Activated CD8-positive, alpha-beta memory T cell treated with anti-CD3 and anti-CD28 coated beads, Interleukin-2, amount 50 U/mL, for 4 hours (primary cell): ENCODE data around the gene SLC12A3.
"Not testable (repeated sequence)": the region's sequence is repeated elsewhere in the genome, so short reads cannot be mapped to it uniquely, and the experiment has no call there.

ENCODE experiments used
- DNase-seq: peaks from one replicate; pipeline ENCODE4 v3.0.0-alpha.2; 2020

Gene SLC12A3

DNA sequence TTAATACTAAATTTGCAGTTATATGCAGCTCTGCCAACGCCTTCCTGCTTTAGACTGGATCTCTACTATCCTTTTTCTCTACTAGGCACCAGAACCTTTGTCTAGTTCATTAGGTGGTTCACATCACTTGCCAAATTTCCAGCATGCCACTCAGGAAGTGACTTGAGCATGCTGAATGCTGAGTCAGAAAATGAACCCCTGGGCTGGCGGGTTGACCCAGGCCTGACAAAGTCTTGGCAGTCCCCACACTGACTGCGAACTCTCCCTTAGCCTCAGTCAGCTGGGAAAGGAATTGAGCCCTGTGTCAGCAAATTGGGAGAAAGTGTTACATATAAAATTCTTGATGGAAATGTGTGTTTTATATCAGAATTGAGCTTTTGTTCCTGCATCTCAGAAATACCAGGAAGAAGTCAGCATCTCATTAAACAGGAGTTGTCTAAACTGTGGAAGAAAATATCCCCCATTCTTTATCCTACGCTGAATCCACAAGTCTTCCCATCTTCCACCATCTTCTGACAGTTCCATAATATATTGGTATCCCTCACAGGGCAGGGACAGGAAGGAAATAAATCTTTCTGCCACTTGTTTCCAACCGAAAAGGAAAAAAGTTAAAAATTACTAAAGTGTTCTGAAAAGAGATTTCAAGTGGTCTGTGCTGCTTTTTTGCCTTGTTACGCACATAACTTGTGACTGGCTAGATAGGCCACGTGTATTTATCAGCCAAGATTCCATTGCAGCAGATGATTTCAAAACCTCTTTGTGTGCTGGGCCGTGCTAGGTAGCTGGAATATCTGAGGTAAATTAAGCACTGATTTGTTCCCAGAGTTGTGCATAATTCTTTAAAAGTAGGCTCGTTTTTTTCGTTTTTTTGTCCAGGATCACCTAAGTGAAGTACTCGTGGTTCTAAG is 16.7 kb upstream of the SLC12A3 start:
- DNase-seq = no peak

- DNase-seq = no peak
Measured at GRCh38 chr16:56848955-56849689, 15.9 kb upstream of the SLC12A3 start.

DNA sequence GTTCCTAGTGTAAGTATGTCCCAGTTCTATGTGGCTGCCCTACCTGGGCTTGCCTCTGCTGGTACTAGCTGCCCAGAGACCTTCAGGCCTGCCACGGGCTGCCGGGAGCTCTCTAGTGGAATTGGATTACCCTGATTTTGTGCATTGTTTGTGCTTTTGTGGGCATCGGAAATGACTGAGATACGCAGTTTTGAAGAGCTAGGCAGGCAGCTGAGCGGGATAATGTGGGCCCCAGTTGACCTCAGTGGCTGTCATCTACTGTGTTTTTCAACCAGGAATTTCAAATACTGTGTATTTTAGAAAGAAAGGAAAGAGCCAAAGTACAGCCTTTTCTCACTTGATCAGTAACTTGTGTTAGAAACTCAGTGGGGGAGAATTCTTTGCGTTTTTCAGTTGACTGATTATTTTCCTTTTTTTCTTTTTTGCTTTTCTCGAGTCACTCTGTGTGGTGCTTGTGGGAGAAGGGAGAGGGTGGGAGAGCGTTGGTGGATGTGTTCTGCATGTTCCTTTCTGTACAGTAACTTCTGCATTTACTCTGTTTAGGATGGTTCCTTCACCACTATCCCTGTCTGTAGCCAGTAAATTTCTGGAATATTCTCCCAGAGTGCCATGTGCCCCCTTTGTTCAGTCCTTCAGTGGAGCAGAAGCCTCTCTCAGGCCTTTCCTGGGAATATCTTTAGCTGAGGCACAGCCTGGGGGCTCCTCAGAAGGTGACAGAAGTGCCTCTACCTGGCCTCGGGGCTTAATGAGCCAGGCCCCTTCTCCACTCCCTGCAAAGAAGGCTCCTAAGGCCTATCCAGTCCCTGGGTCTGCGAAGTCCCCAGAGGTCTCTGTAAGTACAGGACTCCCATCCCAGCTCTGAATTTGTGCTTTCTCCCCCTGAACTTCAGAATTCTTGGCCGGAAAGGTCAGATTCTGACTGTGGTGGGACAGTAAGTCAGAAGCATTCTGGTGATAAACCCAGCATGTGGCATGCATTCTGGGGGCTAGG is 15.0 kb upstream of the SLC12A3 start:
- DNase-seq = no peak

DNA sequence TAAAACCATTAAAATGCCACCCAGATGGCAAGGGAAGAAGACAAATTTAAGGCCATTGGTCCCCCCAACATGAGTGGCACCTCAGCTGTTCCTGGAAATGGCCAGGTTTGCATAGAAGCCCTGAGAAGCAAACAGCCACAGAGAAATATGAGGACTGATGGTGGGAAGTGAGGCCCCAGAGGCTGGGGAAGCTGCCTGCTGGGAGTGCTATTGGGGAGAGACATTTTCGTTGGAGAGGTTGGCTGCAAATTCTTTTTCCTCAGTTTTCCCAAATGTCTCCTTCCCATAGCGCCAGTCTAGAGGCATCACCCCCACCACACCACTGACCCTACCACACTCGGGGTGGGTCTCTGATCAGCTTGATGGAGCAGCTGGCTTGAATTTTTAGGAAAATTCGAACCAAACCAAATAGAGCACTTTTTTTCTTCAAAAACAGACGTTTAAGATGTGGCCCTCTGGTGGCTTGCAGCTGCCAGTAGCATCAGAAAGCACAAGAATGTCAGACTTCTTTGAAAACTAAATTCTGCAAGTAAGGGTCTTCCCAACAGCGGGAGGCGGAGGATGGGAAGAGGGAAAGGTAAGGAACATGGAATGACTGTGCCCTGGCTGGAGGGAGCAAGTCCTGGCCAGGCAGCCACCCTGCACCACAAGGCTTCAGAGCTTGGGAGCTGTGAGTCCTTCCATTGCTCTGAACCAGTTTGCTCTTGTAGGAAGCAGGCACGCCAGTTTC is 13.2 kb upstream of the SLC12A3 start:
- DNase-seq = no peak

GRCh38 chr16:56852401-56852730 is 12.6 kb upstream of the SLC12A3 start:
- DNase-seq = no peak

DNA sequence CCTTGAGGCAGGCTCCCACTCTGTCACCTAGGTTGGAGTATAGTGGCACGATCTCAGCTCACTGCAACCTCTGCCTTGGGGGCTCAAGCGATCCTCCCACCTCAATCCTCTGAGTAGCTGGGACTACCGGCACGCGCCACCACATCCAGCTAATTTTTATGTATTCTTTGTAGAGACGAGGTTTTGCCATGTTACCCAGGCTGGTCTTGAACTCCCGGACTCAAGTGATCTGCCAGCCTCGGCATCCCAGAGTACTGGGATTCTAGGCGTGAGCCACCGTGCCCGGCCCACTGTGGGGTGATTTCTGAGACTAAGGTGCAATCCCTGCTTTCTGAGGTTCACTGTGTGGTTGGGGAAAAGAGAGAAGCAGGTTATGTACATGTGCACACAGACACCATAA is 12.0 kb upstream of the SLC12A3 start:
- no peak for DNase-seq

DNA sequence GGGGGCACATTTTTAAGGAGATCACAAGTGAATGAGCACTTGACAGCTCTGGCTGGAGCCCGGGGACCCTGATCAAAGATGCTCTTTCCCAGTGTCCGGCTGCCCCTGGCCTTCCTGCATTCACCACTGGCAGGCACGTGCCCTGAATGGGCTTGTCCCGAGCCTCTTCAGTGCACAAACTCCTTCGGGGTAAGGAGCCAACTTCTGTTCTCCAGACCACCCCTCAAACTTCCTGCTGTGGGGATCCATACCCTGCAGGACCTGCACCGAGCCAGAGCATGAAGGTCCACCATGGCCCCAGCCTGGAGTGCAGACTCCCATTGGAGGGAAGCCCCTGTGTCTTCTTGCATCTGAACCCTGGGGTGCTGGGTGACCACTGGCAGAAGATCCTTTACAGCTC is 9.8 kb upstream of the SLC12A3 start:
- no peak for DNase-seq

DNA sequence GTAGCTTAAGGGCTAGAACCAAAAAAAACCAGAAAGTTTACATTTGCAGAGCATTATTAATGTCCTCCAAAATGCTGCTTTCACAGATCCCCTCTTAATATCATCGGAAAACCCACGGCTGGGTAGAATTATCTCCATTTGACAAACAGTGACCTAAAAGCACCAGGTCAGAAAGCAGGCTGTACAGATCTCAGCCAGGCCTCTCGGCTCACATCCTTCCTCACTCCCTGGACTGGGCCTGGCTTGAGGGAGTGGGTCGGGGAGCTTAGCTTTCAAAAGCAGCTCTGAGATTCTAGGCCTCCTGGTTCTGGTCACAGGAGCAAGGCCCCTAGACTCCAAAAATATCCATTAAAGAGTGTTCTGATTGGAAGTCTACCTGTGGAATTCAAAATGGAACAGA is 9.1 kb upstream of the SLC12A3 start:
- DNase-seq = no peak

GRCh38 chr16:56856876-56857447 is 8.0 kb upstream of the SLC12A3 start:
- no peak for DNase-seq

DNA sequence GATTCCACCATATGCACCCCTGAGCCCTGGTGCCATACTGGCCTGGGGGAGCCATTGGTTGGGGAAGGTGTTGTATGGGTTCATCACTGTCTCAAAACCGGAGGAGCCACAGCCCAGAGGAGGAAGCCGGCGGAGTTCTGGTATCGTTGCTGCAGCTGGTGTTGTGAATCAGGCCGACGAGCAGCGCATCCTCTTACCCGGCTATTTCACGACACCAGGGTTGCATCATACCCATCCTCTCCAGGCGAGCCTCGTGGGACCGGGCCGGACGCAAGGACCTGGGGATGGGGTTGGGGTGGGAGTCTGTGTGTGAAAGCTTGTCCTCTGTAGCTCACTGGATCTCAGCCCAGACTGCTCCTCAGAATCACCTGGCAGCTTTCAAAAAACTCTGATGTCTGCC is 6.6 kb upstream of the SLC12A3 start:
- DNase-seq = no peak

- DNase-seq = no peak
Measured at GRCh38 chr16:56859636-56860035, 5.4 kb upstream of the SLC12A3 start.

- no peak for DNase-seq
Measured at GRCh38 chr16:56860226-56861020, 4.6 kb upstream of the SLC12A3 start.

GRCh38 chr16:56861092-56861610 is 3.9 kb upstream of the SLC12A3 start:
- DNase-seq = no peak

GRCh38 chr16:56861756-56862155 is 3.3 kb upstream of the SLC12A3 start:
- DNase-seq = no peak

DNA sequence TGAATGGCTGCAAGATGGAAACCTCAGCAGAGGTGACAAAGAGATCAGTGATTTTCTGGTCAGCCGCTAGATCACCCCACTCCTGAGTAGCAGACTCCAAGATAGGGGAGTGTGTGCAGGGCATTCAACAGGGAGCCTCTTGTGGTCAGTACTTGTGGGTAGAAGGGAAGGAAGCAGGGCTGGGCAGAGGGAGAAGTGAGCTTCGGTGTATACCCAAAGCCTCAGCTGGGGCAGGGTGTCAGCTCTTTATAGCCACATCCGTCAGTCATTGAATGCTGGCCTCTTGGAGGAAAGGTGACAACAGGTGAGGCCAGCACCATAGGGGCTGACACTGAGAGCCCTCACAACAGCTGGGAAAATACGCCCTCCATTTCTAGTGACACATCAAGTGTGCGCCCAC is 2.2 kb upstream of the SLC12A3 start:
- no peak for DNase-seq

DNA sequence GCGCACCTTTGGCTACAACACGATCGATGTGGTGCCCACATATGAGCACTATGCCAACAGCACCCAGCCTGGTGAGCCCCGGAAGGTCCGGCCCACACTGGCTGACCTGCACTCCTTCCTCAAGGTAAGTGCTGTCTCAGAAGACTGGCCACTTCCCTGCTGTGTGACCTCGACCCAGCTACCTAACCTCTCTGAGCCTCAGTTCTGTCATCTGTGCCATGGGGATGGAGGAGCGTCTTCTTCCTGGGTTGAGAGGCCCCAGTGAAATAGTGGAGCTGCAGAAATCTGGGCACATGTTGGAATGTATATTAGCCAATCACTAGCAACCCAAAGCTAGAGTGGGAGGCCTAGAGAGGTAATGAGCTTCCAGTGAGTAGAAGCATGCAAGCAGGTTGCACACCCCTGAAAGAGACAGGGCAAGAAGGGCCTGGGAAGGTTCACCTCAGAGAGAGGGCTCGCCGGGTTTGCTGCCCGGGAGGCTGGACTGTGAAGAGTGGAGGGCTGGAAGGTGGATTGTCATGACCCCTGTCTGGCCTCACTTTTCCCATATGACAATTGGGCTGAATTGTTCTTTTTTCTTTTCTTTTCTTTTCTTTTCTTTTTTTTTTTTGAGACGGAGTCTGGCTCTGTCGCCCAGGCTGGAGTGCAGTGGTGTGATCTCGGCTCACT is 521 bp downstream of the SLC12A3 start:
- no peak for DNase-seq

DNA sequence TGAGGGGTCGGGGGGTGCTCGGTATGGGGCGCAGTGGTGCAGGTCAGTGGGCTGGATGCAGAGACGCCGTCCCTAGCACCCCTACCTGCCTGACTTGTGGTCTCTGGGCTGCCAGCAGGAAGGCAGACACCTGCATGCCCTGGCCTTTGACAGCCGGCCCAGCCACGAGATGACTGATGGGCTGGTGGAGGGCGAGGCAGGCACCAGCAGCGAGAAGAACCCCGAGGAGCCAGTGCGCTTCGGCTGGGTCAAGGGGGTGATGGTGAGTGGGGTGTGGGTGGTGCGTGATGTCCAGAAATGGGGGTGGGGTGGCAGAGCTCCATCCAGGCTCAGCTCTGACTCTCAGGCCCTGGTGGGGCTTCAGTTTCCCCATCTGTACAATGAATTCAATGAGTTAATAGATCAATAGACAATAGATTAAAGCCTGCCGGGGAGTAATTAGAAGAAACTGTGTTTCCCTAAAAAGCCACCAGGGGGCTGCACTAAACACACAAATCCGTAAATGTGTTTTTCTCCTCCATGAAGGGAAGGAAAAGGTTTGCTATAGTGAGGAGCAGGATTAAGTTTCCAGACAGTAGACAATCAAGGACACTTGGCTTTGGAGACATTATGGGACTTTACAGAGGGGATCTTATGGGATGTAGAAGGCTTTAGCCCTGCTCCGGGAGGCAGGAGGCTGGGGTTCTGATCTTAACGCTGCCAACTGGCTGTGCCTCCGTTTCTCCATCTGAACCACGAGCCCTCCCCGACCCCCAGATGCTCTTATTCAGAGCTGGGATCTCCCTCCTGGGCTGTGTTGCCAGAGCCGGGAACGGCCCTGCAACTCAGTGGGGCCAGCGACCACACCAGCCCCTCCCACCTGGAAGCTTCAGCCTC is 2.2 kb downstream of the SLC12A3 start:
- peak; percentile 35 for DNase-seq

GRCh38 chr16:56868175-56868574 is 3.2 kb downstream of the SLC12A3 start:
- no peak for DNase-seq

GRCh38 chr16:56868766-56869165 is 3.8 kb downstream of the SLC12A3 start:
- not testable (repeated sequence) for DNase-seq
